Panc1 (cell line): ENCODE measurements around the gene FOLR3. TPM values are rescaled to one million over a fixed set of nuclear protein-coding genes. Genes with fewer than 3 reads are reported as not detected.

ENCODE experiments used
- ATAC-seq: fragments of 200-7000 bp; cut with Tn5 transposase; 2 replicates; pipeline ENCODE4 v1.9.1; 2020; ENCODE audit warnings: mild to moderate bottlenecking, moderate library complexity
- BruUV-seq: library from RNA; stranded (reverse); fragments of 400-500 nt; replicated peaks from 2 replicates; lab custom pipeline; 2021; lab: Mats Ljungman, UMichigan
- CTCF ChIA-PET: fragments of 300-600 bp; sonication (Branson Sonifier 250); formaldehyde crosslinking; loops from one replicate; lab custom pipeline; 2022; ENCODE audit warnings: antibody characterized with exemption; lab: Charles Lee
- POLR2A ChIA-PET: fragments of 300-600 bp; sonication (Branson Sonifier 250); formaldehyde crosslinking; loops from one replicate; lab custom pipeline; 2022; ENCODE audit warnings: antibody characterized with exemption; lab: Charles Lee
- DNase-seq: peaks from one replicate; pipeline ENCODE4 v3.0.0-alpha.2; 2010; ENCODE audit warnings: low read depth, low spot score
- H3K27ac ChIP-seq: 2 replicates; pipeline ENCODE4 v1.5.1; 2011; ENCODE audit warnings: mild to moderate bottlenecking, low read length, inconsistent platforms
- H3K27me3 ChIP-seq: fragments of 200-500 bp; sonication (Bioruptor generic); 2 replicates; pipeline ENCODE4 v1.6.0; 2014; ENCODE audit warnings: low read length, inconsistent platforms; ENCODE audit not compliant: control insufficient read depth, insufficient read depth
- H3K36me3 ChIP-seq: fragments of 200-500 bp; sonication (Bioruptor generic); 2 replicates; pipeline ENCODE4 v1.5.1; 2014; ENCODE audit warnings: inconsistent platforms, mild to moderate bottlenecking, low read length, moderate library complexity; ENCODE audit not compliant: control insufficient read depth, insufficient read depth
- H3K4me1 ChIP-seq: 2 replicates; pipeline ENCODE4 v1.5.1; 2011; ENCODE audit warnings: inconsistent platforms, mild to moderate bottlenecking, low read length, moderate library complexity; ENCODE audit not compliant: control insufficient read depth, insufficient read depth
- H3K4me3 ChIP-seq, 2 experiments: 2 replicates each; pipeline ENCODE4 v1.5.1; 2011 to 2012; ENCODE audit warnings: low read depth in 2 of 2, low read length in 2 of 2, mild to moderate bottlenecking in 2 of 2, inconsistent platforms in 1 of 2, moderate library complexity in 1 of 2
- H3K9me3 ChIP-seq: fragments of 200-500 bp; sonication (Bioruptor generic); 2 replicates; pipeline ENCODE4 v1.5.1; 2014; ENCODE audit warnings: low read depth, mild to moderate bottlenecking, inconsistent platforms, low read length, moderate library complexity; ENCODE audit not compliant: control insufficient read depth, insufficient read depth
- POLR2AphosphoS5 ChIP-seq: IDR thresholded peaks from 2 replicates; pipeline ENCODE4 v1.6.1; 2012; ENCODE audit warnings: mild to moderate bottlenecking, low read depth, low read length, moderate library complexity
- SIN3A ChIP-seq: IDR thresholded peaks from 2 replicates; pipeline ENCODE4 v1.6.1; 2012; ENCODE audit warnings: low read depth, mild to moderate bottlenecking, low read length, moderate library complexity, borderline replicate concordance; ENCODE audit not compliant: insufficient read depth
- TCF7L2 ChIP-seq: IDR thresholded peaks from 2 replicates; pipeline ENCODE4 v1.6.1; 2011; ENCODE audit warnings: mild to moderate bottlenecking, low read depth, low read length, inconsistent platforms
- in situ Hi-C: cut with HindIII; loops from 2 replicates; pipeline ENCODE4 v1.10.0; 2016; ENCODE audit warnings: low sequenced_read_pairs, low pct_unique_long_range_greater_than_20kb
- intact Hi-C: fragments of 100-400 bp; cut with micrococcal nuclease; formaldehyde crosslinking; loops from one replicate; pipeline ENCODE4 v1.10.0; 2022; ENCODE audit not compliant: unreplicated experiment
- total RNA-seq: library from RNA; stranded (reverse); gene quantifications from one replicate; pipeline ENCODE4 v1.2.1, GENCODE V29; 2021; ENCODE audit not compliant: unreplicated experiment
- TF ChIP-seq, protein P1 (sequence below), 2 experiments: IDR thresholded peaks; 2 replicates each; pipeline ENCODE4 v1.6.1; 2011 to 2012; ENCODE audit warnings: low read depth in 2 of 2, control low read depth in 1 of 2, low read length in 1 of 2, mild to moderate bottlenecking in 1 of 2, moderate library complexity in 1 of 2; ENCODE audit not compliant: insufficient read depth in 1 of 2
- TF ChIP-seq, protein P2 (sequence below): fragments of 450-650 bp; IDR thresholded peaks from 2 replicates; pipeline ENCODE4 v1.5.1; 2017; ENCODE audit warnings: mild to moderate bottlenecking

The FOLR3 gene
- total RNA-seq, 1 experiment from 2014 or later: not detected

DNA sequence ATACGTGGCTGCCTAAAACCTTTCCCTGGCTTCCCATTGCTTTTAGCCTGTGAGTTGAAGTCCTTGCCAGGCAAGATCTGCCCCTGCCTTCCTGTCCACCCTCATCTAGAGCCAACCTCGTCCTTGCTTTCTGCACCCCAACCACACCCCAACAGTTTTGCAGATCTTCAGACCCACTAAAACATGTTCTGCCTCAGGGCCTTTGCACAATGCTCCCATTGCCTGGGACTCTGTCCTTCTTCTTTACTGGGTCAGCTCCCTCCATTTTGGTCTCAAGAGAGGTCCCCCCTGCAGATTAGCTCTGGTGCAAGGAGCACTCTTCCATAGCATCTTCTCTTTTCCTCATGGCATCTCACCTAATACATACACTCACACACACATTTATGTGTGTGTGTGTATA, 14.6 kb upstream of the FOLR3 start:
- intact Hi-C loops (no loop called here), in situ Hi-C loops (loop anchor here (10.0 kb wide), 1 partner anchor 534 kb away; no protein-coding TSS in a partner anchor)
- H3K9me3 ChIP-seq: no peaks in the 10 kb centered on the region
- H3K4me1 ChIP-seq: no peaks in the 10 kb centered on the region
- TF ChIP-seq SIN3A (no peak), POLR2AphosphoS5 (no peak), TCF7L2 (no peak)
- TF ChIP-seq, protein P1, sequence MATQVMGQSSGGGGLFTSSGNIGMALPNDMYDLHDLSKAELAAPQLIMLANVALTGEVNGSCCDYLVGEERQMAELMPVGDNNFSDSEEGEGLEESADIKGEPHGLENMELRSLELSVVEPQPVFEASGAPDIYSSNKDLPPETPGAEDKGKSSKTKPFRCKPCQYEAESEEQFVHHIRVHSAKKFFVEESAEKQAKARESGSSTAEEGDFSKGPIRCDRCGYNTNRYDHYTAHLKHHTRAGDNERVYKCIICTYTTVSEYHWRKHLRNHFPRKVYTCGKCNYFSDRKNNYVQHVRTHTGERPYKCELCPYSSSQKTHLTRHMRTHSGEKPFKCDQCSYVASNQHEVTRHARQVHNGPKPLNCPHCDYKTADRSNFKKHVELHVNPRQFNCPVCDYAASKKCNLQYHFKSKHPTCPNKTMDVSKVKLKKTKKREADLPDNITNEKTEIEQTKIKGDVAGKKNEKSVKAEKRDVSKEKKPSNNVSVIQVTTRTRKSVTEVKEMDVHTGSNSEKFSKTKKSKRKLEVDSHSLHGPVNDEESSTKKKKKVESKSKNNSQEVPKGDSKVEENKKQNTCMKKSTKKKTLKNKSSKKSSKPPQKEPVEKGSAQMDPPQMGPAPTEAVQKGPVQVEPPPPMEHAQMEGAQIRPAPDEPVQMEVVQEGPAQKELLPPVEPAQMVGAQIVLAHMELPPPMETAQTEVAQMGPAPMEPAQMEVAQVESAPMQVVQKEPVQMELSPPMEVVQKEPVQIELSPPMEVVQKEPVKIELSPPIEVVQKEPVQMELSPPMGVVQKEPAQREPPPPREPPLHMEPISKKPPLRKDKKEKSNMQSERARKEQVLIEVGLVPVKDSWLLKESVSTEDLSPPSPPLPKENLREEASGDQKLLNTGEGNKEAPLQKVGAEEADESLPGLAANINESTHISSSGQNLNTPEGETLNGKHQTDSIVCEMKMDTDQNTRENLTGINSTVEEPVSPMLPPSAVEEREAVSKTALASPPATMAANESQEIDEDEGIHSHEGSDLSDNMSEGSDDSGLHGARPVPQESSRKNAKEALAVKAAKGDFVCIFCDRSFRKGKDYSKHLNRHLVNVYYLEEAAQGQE (IDR thresholded peaks at IDR 0.05; ENCODE audit: insufficient read depth in 1 of 2, low read depth in 2 of 2, low read length in 1 of 2): no peak
- TF ChIP-seq, protein P2, sequence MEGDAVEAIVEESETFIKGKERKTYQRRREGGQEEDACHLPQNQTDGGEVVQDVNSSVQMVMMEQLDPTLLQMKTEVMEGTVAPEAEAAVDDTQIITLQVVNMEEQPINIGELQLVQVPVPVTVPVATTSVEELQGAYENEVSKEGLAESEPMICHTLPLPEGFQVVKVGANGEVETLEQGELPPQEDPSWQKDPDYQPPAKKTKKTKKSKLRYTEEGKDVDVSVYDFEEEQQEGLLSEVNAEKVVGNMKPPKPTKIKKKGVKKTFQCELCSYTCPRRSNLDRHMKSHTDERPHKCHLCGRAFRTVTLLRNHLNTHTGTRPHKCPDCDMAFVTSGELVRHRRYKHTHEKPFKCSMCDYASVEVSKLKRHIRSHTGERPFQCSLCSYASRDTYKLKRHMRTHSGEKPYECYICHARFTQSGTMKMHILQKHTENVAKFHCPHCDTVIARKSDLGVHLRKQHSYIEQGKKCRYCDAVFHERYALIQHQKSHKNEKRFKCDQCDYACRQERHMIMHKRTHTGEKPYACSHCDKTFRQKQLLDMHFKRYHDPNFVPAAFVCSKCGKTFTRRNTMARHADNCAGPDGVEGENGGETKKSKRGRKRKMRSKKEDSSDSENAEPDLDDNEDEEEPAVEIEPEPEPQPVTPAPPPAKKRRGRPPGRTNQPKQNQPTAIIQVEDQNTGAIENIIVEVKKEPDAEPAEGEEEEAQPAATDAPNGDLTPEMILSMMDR: no peak
- no peak overlapping the region for H3K4me3 ChIP-seq
- no peak for ATAC-seq
- H3K27ac ChIP-seq: no peak overlapping the region
- ChIA-PET POLR2A (no interaction called here), CTCF (no interaction called here)
- H3K36me3 ChIP-seq: no peaks in the 10 kb centered on the region
- no peak for DNase-seq
- H3K27me3 ChIP-seq: no peaks in the 10 kb centered on the region; the same call in 1 of the 2 replicates
- no TSS peak for BruUV-seq

DNA sequence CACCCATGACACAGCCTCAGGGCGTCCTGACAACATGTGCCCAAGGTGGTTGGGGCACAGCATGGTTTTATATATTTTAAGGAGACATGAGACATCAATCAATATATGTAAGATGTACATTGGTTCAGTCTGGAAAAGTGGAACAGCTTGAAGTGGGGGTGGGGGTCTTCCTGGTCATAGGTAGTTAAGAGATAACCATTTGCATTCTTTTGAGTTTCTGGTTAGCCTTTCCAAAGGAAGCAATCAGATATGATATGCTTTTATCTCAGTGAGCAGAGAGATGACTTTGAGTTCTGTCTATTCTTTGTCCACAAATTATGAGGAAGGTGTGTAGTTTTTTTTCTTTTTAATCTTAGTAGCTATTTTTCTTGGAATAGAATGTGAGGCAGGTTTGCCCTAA, 12.9 kb upstream of the FOLR3 start:
- CTCF ChIA-PET: no interaction called here
- BruUV-seq: no TSS peak
- DNase-seq: no peak
- H3K27me3 ChIP-seq: peaks cover 2% of the 10 kb centered on the region; the same call in 1 of the 2 replicates
- in situ Hi-C loops: loop anchor here (10.0 kb wide), 1 partner anchor 532 kb away; no protein-coding TSS in a partner anchor
- POLR2A ChIA-PET: no interaction called here
- intact Hi-C loops: no loop called here
- ATAC-seq: no peak
- H3K4me3 ChIP-seq: no peak overlapping the region
- no peaks in the 10 kb centered on the region for H3K4me1 ChIP-seq
- 0 out of 2 replicates have a peak, but pooled peaks cover 3% of the 10 kb centered on the region for H3K9me3 ChIP-seq
- no peaks in the 10 kb centered on the region for H3K36me3 ChIP-seq
- H3K27ac ChIP-seq: no peak overlapping the region
- TF ChIP-seq, protein P2: no peak
- TF ChIP-seq TCF7L2 (no peak), SIN3A (no peak), POLR2AphosphoS5 (no peak)
- TF ChIP-seq, protein P1 (IDR thresholded peaks at IDR 0.05; ENCODE audit: insufficient read depth in 1 of 2, low read depth in 2 of 2, low read length in 1 of 2): no peak
